Fibroblast of skin of abdomen (primary cell): ENCODE measurements around the gene UCKL1.
"Not testable (repeated sequence)": the region's sequence is repeated elsewhere in the genome, so short reads cannot be mapped to it uniquely, and the experiment has no call there.

Experiments
- DNase-seq: peaks from one replicate; pipeline ENCODE4 v3.0.0-alpha.2; 2013

UCKL1 gene

GRCh38 chr20:63917811-63918210 lies 38.4 kb downstream of the UCKL1 start:
- no peak for DNase-seq

- not testable (repeated sequence) for DNase-seq
Measured at GRCh38 chr20:63916371-63916939, 39.8 kb downstream of the UCKL1 start.

GRCh38 chr20:63915471-63915870 lies 40.7 kb downstream of the UCKL1 start:
- DNase-seq: no peak

GRCh38 chr20:63913768-63914167 lies 42.4 kb downstream of the UCKL1 start:
- no peak for DNase-seq

GRCh38 chr20:63911176-63911575 lies 45.0 kb downstream of the UCKL1 start:
- DNase-seq: no peak

GRCh38 chr20:63908008-63908682 lies 48.1 kb downstream of the UCKL1 start:
- DNase-seq: no peak

- DNase-seq: no peak
Measured at GRCh38 chr20:63903796-63904561, 52.2 kb downstream of the UCKL1 start.

- no peak for DNase-seq
Measured at GRCh38 chr20:63900413-63900812, 55.8 kb downstream of the UCKL1 start.

GRCh38 chr20:63898882-63899558 lies 57.2 kb downstream of the UCKL1 start:
- no peak for DNase-seq

GRCh38 chr20:63897978-63898561 lies 58.1 kb downstream of the UCKL1 start:
- no peak for DNase-seq

GRCh38 chr20:63896264-63897105 lies 59.7 kb downstream of the UCKL1 start:
- DNase-seq: no peak

- DNase-seq: no peak
Measured at GRCh38 chr20:63895952-63896263, 60.3 kb downstream of the UCKL1 start.

GRCh38 chr20:63895202-63895951 lies 60.8 kb downstream of the UCKL1 start:
- no peak for DNase-seq

GRCh38 chr20:63894358-63895201 lies 61.6 kb downstream of the UCKL1 start, which contains the start of gene DNAJC5:
TSS of gene DNAJC5 (plus strand) at chr20:63895126. CDS start at chr20:63928346, 33,220 bp downstream.
- peak; percentile 92 for DNase-seq

- DNase-seq: no peak
Measured at GRCh38 chr20:63893999-63894357, 62.2 kb downstream of the UCKL1 start.

- DNase-seq: no peak
Measured at GRCh38 chr20:63892402-63892801, 63.8 kb downstream of the UCKL1 start.

GRCh38 chr20:63891061-63892002 lies 64.9 kb downstream of the UCKL1 start:
- no peak for DNase-seq

GRCh38 chr20:63890616-63891015 lies 65.6 kb downstream of the UCKL1 start:
- no peak for DNase-seq

- no peak for DNase-seq
Measured at GRCh38 chr20:63890201-63890576, 66.0 kb downstream of the UCKL1 start.
